Right lobe of liver (tissue), 4 donors: ENCODE data around the gene TRAFD1.
"Not testable (repeated sequence)": the region's sequence is repeated elsewhere in the genome, so short reads cannot be mapped to it uniquely, and the experiment has no call there.

Source experiments
- CTCF ChIP-seq, 4 donors: fragments of 200-600 bp in 3 of 4; fragments of 450-650 bp in 1 of 4; IDR thresholded peaks; one replicate each; pipeline versions ENCODE4 v1.5.1 to v1.8.0; 2016 to 2022; ENCODE audit warnings: antibody characterized with exemption in 4 of 4, mild to moderate bottlenecking in 2 of 4
- POLR2A ChIP-seq: fragments of 450-650 bp; IDR thresholded peaks from one replicate; pipeline ENCODE4 v1.6.1; 2017; ENCODE audit warnings: antibody characterized with exemption, mild to moderate bottlenecking
- donor health status: DM: no; HTN: no; CAD: no.
- donor health status: DM: no; HTN: no; CAD: no.
- donor health status: DM: no; HTN: yes; CAD: no.

- not testable (repeated sequence) for TF ChIP-seq CTCF (IDR thresholded peaks at IDR 0.05); POLR2A
Observed at GRCh38 chr12:112110787-112111662, 14.3 kb upstream of the TRAFD1 start.
